ENCODE results near the gene MTHFSD.

MTHFSD gene

GRCh38 chr16:86540894-86541293 is 14.1 kb downstream of the MTHFSD start:
- TF ChIP-seq SUZ12 (IDR thresholded peaks at IDR 0.05) (no peak), ELF4 (IDR thresholded peaks at IDR 0.05) (no peak), BHLHE40 (IDR thresholded peaks at IDR 0.05; ENCODE audit: borderline replicate concordance) (no peak), NFRKB (IDR thresholded peaks at IDR 0.05) (no peak), FOXM1 (IDR thresholded peaks at IDR 0.05; ENCODE audit: borderline replicate concordance) (no peak)
- TF ChIP-seq, protein P1, sequence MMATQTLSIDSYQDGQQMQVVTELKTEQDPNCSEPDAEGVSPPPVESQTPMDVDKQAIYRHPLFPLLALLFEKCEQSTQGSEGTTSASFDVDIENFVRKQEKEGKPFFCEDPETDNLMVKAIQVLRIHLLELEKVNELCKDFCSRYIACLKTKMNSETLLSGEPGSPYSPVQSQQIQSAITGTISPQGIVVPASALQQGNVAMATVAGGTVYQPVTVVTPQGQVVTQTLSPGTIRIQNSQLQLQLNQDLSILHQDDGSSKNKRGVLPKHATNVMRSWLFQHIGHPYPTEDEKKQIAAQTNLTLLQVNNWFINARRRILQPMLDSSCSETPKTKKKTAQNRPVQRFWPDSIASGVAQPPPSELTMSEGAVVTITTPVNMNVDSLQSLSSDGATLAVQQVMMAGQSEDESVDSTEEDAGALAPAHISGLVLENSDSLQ (IDR thresholded peaks at IDR 0.05): no peak
- POLR2A ChIA-PET: interaction anchor here (1.1 kb wide), 1 partner anchor 9 kb away, joined by 3 read pairs; no protein-coding TSS in a partner anchor
- CTCF ChIA-PET: no interaction called here
- no peak for DNase-seq (ENCODE audit: extremely low spot score)

DNA sequence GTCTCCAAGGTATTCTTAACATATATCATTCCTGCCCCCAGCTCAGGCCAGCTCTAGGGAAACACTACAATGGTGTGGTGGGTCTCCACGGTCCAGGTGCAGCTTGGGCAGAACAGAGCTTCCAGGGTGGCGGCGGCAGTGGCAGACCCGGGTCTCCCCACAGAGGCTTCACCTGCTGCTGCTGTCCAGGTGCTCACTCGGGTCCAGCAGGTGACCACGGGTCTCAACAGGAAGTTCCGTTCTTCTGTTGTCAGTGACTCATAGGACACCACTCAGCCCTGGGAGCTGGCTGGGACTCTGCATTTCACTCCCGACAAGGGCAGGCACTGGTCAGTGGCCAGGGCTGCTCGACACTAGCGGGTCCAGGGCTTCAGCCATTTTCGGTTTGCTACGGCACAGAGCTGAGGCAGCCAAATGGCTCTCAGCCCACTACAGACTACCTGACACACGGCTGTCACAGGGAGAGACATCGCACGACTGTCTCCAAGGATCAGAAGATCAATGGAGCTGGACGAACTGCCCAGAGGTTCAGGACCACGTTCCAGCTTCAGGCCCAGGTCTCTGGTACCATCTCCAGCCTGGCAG is 16.7 kb downstream of the MTHFSD start:
- POLR2A ChIA-PET: no interaction called here
- no peak for TF ChIP-seq TARDBP (IDR thresholded peaks at IDR 0.05)
- TF ChIP-seq SUZ12 (IDR thresholded peaks at IDR 0.05): no peak
- CTCF ChIA-PET: no interaction called here

DNA sequence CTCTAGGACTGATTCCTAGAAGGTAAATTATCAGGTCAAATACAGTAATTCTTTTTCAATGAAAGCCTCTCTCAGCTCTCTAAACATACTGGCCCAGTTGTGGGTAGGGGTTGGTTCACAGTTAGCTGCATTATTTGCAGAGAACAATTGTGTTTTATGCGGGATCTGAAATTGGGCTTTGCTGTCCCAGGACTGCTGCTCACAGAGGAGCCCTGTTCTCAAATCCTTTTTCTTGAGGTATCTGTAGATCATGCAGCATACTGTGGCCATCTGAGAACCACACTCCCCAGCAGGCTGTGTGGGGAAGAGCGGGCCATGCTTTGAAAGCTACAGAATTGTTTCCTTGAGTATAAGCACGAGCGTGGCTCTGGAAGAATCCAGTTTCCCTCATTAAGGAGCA is 17.5 kb downstream of the MTHFSD start:
- ChIA-PET POLR2A (no interaction called here), CTCF (no interaction called here)
- no peak for TF ChIP-seq SUZ12 (IDR thresholded peaks at IDR 0.05)
- no peak for TF ChIP-seq BHLHE40 (IDR thresholded peaks at IDR 0.05; ENCODE audit: borderline replicate concordance)
- TF ChIP-seq L3MBTL2 (conservative IDR thresholded peaks at IDR 0.05): no peak
- TF ChIP-seq, protein P1 (IDR thresholded peaks at IDR 0.05): no peak
- TF ChIP-seq ELF4 (IDR thresholded peaks at IDR 0.05): no peak
- no peak for TF ChIP-seq NFRKB (IDR thresholded peaks at IDR 0.05)
- no peak for TF ChIP-seq FOXK2 (IDR thresholded peaks at IDR 0.05)
- no peak for TF ChIP-seq ZNF384 (IDR thresholded peaks at IDR 0.05)
- DNase-seq (ENCODE audit: extremely low spot score): no peak

More for the DNA sequence above, 16.7 kb downstream of the MTHFSD start:
- no peak for DNase-seq (ENCODE audit: extremely low spot score)

DNA sequence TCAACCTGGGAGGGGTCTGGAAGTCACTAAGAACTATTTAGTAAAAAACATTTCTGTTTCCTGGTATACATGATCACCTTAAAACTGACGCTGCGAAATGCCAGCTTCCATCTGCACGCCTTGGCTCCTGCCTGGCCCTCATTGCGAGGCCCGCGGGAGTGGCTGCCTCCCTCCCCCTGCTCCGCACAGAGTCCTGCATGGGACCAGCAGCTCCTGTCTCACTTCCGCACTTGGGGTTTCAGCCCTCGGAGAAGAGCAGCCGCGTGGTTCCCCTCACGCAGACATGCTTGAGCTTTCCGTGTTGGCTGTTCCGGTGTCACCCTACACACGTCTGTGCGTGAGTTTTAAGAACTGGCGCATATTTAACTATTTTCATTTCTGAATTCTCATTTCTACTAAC is 18.4 kb downstream of the MTHFSD start:
- TF ChIP-seq HDGF (IDR thresholded peaks at IDR 0.05; ENCODE audit: borderline replicate concordance) (no peak), FOXM1 (IDR thresholded peaks at IDR 0.05; ENCODE audit: borderline replicate concordance) (no peak), SUZ12 (IDR thresholded peaks at IDR 0.05) (no peak), ZNF384 (IDR thresholded peaks at IDR 0.05) (no peak), SP1 (IDR thresholded peaks at IDR 0.05) (no peak), L3MBTL2 (conservative IDR thresholded peaks at IDR 0.05) (no peak), LEF1 (IDR thresholded peaks at IDR 0.05; ENCODE audit: borderline replicate concordance) (no peak), FOXK2 (IDR thresholded peaks at IDR 0.05) (no peak), NFRKB (IDR thresholded peaks at IDR 0.05) (no peak), BHLHE40 (IDR thresholded peaks at IDR 0.05; ENCODE audit: borderline replicate concordance) (no peak), FOXA1 (IDR thresholded peaks at IDR 0.05) (no peak), TARDBP (IDR thresholded peaks at IDR 0.05) (no peak), ELF4 (IDR thresholded peaks at IDR 0.05) (no peak), ARNT (IDR thresholded peaks at IDR 0.05) (no peak)
- TF ChIP-seq, protein P1 (IDR thresholded peaks at IDR 0.05): no peak
- DNase-seq (ENCODE audit: extremely low spot score): no peak
- CTCF ChIA-PET: no interaction called here
- POLR2A ChIA-PET: no interaction called here

GRCh38 chr16:86534779-86535615 is 20.0 kb downstream of the MTHFSD start:
- DNase-seq (ENCODE audit: extremely low spot score): no peak
- CTCF ChIA-PET: interaction anchor here (0.7 kb wide), 1 partner anchor 716 kb away, joined by 4 read pairs; no protein-coding TSS in a partner anchor
- no peak for TF ChIP-seq LEF1 (IDR thresholded peaks at IDR 0.05; ENCODE audit: borderline replicate concordance)
- TF ChIP-seq BHLHE40 (IDR thresholded peaks at IDR 0.05; ENCODE audit: borderline replicate concordance): no peak
- POLR2A ChIA-PET: no interaction called here

DNA sequence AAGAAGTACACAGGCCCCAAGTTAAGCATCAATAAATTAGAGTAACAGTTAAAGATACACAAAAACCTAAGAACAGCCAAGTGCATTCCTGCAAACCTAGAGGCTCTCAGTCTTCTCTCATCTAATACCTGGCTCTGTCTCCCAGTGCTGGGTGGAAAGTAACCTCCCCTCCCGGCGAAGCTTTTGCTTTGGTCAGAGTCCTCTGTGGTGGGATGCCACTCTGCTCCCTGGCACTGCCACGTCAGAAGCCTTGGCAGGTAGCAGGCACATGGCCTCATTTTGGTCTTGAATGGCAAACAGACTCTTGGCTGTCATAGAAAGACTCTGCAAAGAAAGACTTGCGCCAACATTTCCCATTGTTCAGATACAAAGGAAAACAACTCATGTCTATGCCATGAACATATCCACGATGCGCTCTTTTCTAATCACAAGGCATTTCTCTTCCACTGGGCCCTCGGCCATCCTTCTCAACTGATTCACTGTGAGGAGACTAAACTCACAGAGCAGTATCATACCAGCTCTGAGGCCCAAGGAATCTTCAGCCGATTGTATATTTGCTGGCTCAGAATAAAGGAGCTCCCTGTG is 21.2 kb downstream of the MTHFSD start:
- DNase-seq (ENCODE audit: extremely low spot score): no peak
- ChIA-PET POLR2A (no interaction called here), CTCF (no interaction called here)
- TF ChIP-seq SP1 (IDR thresholded peaks at IDR 0.05) (no peak), TARDBP (IDR thresholded peaks at IDR 0.05) (no peak), FOXA1 (IDR thresholded peaks at IDR 0.05) (no peak)

- POLR2A ChIA-PET: no interaction called here
Measured at GRCh38 chr16:86533076-86533475, 22.0 kb downstream of the MTHFSD start.

More at GRCh38 chr16:86533076-86533475, 22.0 kb downstream of the MTHFSD start:
- DNase-seq (ENCODE audit: extremely low spot score): no peak
- CTCF ChIA-PET: no interaction called here
- TF ChIP-seq ZNF384 (IDR thresholded peaks at IDR 0.05) (no peak), NFRKB (IDR thresholded peaks at IDR 0.05) (no peak), TARDBP (IDR thresholded peaks at IDR 0.05) (no peak), ELF4 (IDR thresholded peaks at IDR 0.05) (no peak), SP1 (IDR thresholded peaks at IDR 0.05) (no peak), HDGF (IDR thresholded peaks at IDR 0.05; ENCODE audit: borderline replicate concordance) (no peak), ARNT (IDR thresholded peaks at IDR 0.05) (no peak), SUZ12 (IDR thresholded peaks at IDR 0.05) (no peak), LEF1 (IDR thresholded peaks at IDR 0.05; ENCODE audit: borderline replicate concordance) (no peak)
- TF ChIP-seq, protein P1 (IDR thresholded peaks at IDR 0.05): no peak
